GM21825 (cell line): Measurements from ENCODE around the gene MGLL.

Experiments
- ATAC-seq: cut with Tn5 transposase; IDR thresholded peaks from one replicate; pipeline ENCODE4 v1.9.1; 2021; ENCODE audit warnings: mild to moderate bottlenecking, moderate library complexity; ENCODE audit not compliant: unreplicated experiment

Gene MGLL

DNA sequence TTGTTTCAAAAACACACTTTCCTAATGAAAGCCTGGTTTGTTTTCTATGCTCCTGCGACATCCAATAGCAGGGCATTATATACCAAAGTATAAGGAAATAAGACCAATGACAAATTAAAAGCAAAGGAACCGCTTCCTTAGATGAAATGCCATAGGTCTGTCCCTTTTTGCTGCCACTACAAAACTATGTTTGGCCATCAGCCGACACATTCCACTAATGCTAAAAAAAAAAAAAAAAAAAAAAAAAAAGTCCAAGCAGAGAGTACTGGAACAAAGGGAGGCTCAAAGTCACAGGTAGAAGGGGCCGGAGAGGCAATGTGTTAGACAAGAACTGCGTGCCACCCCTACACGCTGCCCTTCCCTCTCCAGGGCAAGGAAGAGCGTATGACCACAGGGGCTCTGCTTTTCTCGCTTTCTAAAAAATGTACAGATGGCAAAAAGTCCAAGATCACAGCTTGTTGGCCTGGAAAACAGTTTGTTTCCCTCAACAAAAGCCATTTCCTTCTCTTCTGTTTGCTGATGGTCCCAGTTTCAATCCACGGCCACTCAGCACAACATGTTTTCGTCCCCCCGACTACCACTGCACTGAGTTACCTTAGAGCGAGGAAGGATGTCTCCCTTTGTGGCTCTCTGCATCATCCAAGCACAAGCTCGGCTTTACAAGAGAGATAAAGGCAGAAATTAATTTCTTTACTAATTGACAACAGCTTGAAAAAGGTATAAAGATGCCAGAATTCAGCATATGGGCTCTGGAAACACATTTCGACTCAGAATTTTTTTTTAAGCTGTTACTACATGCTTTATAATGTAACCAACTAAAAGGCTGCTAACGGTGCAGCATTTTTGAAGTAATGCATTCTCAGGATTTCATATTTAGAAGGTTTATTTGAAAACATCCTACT is 78.7 kb downstream of the MGLL start:
- ATAC-seq = no peak

DNA sequence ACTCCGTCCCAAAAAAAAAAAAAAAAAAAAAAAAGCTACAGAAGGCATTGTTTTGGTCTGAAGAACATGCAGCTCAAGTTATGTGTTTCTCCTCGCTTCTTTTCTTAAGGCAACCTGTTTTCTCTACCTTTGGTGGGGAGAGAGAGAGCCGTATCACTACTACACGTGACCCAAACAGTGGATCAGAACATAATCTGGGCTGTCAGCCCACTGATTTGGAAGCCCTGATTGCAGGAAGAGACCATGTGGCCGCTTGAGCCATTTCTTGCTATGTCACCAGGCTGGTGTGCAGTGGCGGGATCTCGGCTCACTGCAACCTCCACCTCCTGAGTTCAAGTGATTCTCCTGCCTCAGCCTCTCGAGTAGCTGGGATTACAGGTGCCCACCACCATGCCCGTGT is 79.7 kb downstream of the MGLL start:
- ATAC-seq = no peak

DNA sequence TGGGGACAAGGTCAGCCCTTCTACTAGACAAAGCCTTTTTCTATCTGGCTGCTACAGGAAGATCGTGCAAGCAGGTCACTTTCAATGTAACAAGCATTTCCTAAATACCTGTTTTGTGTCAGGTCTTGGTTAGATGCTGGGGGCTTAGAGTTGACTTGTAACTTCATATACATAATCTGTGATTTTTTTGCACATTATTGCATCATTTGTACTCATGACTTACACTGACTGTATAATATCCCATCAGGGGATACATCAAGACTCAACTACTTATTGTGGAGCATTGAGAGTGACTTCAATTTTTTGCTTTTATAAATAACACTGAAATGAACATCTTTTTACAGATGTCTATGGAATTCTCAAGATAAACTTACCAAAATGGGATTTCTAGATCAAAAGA is 80.6 kb downstream of the MGLL start:
- no peak for ATAC-seq

DNA sequence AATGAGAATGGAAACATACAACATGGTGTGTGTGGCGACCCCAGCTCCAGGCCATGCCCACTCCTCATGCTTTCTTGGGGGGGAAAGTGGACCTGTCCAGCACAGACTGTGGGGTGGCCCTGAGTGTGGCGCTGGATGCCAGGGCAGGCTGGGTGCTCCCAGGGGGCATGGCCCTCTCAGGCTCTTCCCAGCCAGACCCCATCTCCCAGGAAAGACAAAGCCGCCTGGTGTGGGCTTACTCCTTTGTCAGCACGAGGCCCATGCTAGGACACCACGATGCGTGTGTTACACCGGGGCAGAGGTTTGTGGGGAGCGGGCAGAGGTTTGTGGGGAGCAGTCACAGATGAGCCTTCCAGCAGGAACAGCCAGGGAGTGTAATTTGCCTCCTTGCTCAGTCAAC is 81.1 kb downstream of the MGLL start:
- no peak for ATAC-seq

DNA sequence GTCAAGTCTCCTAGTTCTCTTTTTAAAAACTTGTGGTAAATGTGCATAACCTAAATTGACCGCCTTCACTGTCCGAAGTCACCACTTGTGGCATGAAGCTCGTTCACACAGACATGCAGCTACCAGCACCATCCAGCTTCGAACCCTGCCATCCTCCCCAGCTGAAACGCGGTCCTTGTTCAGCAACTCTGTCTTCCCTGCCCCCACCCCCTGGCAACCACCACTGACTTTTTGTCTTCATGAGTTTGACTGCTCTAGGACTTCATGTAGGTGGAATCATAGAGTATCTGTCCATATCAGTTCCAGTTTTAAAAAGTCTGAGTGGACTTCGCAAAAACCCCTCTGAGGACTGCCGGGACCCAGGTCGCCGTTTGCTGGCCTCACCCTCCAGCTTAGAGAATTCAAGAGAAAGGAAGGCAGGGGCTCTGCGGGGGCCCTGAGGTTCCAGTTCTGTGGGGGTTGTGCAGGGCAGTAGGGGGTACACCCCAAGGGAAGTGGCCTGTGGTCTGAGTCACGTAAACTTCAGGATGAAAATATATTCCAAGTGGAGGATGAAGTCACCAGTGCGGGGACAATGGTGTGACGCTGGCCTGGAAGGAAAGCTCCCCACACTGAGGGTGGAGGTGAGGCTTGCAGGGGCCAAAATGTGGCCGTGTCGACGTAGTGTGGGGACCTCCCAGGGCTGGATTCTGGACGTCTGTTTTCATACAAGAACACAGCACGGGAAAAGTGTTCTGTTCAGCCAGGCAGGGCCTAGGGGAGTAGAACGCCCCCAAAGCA is 82.0 kb downstream of the MGLL start:
- ATAC-seq = no peak

DNA sequence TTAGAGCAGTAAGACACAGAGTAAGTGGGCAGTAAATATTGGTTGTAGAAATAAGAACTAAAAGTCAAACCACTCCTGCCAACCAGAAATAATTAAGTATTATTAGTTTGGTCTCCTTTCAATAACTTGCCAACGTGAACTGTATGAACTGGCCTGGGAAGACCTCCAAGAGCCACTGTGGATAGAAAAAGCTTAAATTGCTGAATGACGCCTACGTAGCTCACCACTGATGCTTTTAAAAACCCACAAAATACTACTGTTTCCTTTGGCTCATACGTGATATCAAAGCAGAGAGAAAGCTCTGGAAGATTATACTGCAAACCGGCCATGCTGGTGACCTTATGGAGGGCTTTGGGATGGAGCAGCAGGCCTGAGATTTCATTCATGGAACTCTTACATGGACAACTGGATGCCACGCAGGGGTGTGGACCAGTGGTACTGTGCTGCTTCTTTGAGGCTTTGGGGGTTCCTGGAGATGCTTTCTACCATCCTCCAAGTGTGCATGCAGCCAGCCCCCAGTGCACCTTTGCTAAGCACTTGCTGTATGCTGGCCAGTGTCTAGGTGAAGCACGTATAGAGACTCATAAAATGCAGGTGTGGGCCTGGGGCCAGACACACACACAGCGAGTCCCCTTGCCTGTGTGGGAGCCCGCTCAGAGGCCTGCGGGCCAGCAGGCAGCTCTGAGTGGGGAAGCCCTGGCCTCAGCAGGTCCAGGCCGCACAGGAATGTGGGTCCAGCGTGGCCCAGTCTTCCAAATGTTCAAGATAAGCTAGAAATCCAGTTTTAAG is 82.8 kb downstream of the MGLL start:
- ATAC-seq = no peak

DNA sequence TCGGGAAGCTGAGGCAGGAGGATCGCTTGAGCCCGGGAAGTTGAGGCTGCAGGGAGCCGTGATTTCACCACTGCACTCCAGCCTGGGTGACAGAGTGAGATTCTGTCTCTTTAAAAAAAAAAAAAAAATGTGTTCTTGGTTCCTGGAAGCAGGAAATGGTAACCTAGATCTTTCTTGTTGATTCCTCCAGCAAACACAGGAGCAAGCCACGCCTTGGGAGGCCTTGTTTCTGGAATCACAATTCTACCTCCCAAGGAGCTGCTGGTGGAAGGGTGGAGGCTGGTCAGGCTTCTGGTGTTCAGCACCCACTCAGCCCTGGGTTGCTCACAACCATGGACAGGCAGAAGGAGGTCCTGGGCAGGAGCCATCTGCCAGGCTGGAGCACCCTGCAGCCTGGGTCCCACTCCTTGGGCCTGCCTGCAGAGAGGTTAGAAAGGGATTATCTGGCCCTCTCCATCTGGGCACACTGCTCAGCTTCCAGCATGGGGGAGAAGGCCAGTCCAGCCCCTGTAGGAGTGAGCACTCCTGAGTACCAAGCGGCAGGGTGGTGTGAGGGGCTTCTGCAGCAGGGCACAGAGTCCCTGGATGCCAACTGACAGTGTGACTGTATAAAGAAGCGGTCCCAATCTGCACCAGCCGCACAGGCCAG is 84.0 kb downstream of the MGLL start:
- ATAC-seq = no peak

DNA sequence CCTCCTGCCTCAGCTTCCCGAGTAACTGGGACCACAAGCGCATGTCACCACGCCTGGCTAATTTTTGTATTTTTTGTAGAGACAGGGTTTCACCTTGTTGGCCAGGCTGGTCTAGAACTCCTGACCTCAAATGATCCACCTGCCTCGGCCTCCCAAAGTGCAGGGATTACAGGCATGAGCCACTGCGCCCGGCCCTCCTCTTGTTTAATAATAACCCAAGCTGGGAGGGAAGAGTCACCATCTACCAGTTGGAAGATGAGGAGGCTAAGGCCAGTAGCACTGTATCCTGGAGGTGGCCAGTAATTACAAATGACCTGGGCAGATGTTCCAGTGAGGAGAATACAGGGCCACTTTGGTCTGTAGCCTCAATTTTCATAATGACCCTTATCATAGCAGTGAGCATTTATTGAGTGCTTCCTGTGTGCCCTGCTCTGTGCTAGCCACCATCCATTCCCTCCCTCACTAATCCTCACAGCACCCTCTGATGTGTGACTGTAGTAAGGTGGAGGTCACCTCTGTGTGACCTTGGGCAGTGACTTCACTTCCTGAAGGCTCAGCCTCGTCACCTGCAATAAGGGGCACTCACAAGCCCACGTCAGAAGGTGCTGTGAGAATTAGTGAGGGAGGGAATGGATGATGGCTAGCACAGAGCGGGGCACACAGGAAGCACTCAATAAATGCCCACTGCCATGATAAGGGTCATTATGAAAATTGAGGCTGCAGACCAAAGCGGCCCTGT is 85.3 kb downstream of the MGLL start:
- no peak for ATAC-seq

DNA sequence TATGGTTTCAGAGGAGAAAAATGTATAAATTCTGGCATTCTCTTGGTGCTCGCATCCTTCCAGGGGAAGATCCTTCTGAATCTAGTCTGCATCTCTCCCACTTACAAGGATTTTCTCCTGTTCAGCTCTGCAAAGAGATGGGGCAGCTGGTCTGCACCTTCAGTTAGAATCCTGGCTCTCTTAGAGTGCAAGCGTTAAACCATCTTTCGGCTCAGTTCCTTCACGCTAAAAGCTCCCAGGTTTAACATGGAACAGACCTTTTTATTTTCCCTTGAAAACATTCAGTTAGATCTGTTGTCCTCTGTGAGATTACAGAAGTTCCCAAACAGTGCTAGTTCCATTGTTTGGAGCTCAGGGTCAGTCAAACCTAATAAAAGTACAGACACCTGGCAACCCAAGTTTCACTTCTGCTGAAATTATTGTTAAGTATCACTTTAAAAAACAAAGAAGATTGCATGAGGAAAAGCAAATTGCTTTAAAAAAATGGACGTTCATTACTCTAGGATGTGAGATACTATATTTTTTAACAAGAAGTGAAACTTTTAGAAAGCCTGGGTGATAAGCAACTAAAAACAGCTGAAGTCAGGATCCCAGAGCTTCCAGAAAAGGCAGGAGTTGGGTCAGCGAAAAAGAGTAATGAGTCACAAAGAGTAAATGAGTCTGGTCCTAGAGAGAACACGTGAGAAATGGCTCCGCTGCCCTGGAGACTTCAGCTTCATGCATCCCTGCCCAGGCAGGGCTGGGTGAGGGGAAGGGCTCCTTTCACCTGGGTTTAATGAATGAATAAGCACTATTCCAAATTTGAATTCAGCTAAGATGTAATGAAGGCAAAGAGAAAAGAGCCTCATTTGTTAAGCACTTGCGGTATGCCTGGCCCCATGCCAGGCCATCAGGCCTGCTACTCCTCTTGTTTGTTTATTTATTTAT is 86.3 kb downstream of the MGLL start:
- ATAC-seq = peak; percentile 67

DNA sequence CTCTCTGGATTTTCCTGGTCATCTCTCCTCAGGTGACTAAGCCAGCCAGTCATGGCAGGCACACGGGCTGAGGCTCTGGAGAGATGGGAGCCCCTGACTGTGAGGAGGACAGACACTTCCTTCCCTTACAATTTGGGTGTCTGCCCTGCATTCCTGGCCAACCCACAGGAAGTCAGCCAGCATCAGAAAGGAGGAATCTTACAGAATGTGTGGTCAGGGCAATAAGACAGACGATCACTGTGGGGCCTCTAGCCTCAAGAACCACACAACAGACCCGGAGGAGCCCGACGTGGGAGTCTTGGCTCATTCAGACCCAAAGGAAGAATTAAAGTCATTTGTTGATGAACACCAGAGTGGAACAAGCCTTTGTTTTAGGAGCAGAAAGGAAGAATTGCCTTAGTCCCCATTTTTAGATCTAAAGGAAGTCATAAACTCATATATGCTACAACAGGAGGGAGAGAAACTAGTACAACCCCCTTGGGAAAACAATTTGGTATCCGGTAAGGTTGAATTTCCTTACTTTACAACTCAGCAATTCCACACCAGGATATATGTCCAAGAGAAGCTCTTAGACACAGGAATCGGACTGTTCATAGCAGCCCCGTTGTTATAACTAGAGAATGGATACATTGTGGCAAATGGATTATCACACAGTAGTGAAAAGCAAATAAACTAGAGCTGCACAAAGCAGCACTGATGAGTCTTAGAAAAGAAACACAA is 87.4 kb downstream of the MGLL start:
- ATAC-seq = no peak

DNA sequence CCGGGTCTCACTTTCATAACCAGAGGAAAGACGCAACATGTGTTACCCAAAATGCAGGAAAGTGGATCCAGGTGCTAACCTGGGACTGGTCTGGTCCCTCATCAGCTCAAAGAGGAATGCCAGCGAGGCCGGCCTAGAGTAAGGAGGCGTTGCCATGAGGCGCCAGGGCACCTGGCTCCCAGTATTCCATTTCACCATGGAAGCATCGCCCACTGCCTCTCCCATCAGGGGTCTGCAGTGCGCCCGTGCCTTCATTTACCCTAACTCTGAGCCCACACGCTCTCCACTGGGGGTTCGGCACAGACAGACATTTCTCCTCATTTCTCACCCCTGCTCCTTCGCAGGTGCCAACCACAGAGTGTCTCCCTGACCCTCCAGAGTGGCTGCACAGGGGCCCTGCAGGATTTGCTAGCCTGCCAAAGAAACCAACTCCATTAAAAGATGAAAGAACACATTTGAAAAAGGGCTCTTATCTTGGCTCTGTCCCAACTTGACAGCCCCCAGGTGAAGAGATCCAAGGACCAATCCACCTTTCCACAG is 88.1 kb downstream of the MGLL start:
- no peak for ATAC-seq

DNA sequence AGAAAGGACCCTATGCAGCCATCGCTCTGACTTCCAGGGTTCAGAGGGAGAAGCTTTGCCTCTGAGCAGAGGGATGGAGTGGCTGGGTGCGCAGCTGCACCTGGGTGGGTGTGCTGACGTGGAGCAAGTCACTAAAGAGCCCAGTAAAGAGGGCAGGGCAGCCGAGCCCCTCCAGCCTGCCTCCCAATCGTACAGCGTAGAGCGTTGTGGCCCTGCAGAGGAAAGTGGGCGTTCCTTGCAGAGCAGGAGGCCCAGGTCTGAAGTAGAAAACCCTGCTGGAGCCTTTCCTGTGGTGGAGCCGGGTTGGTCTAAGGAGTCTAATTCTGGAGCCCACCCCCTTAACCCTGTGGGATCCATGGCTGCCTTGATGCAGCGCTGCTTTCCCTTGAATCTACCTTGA is 88.5 kb downstream of the MGLL start:
- ATAC-seq = no peak

DNA sequence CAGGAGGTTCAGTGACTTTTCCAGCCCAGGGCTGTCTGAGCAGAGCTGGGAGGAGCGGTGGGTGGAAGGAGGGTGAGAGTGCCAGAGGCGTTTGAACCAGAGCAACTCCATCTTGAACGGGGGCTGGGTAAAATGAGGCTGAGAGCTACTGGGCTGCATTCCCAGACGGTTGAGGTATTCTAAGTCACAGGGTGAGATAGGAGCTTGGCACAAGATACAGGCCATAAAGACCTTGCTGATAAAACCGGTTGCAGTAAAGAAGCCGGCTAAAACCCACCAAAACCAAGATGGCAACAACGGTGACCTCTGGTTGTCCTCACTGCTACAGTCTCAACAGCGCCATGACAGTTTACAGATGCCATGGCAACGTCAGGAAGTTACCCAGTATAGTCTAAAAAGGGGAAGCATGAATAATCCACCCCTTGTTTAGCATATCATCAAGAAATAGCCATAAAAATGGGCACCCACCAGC is 89.4 kb downstream of the MGLL start:
- ATAC-seq = no peak

DNA sequence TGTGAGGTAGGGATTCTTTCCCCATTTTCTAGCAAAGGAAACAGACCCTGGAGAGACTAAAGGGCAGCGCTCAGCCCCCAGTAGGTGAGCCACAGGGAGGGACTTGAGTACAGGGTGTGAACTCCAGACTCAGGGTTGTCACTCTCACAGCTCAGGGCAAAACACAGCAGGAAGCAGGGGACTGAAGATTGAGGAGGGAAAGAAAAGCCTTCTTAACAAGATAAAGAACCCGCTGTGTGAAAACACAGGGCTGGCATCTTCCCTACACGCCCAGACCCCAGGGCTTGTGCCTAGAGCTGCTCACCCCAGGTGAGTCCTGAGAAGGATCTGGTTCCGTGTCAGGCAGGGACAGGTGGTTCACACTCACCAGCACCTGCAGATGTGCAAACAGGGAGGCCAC is 90.0 kb downstream of the MGLL start:
- ATAC-seq = no peak

DNA sequence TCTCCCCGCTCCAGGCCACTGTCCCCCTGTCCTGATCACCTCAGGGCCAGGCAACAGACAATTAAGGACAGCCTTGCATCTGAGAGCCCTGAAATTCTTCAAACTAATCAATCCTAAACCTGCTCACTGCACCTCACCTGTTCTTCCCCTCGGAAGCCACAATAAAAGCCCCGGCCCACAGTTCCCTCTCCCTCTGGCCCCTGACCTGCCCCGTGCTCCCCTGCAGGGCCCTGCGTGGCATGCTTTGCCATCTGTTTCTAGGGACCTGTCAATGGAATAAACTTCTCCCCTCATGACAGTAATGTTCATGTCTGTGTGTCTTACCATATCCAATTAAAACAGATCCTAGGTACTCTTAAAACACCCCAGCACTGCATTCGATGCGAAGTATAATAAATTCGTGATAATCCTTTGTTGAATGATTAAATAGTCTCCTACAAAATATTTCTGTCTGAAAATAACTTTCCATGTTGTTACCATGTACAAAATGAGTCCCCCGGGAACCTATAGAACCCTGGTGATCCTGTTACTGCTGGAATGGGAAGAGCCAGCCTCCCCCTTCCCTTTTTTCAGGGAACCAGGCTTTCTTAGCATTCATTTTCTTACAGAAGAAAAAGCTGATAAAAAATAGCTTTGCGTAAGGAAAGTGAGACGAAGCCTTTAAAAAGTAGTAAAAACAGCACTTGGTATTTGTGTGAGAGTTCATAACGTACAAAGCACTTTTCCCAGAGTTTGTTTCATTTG is 90.6 kb downstream of the MGLL start:
- no peak for ATAC-seq

DNA sequence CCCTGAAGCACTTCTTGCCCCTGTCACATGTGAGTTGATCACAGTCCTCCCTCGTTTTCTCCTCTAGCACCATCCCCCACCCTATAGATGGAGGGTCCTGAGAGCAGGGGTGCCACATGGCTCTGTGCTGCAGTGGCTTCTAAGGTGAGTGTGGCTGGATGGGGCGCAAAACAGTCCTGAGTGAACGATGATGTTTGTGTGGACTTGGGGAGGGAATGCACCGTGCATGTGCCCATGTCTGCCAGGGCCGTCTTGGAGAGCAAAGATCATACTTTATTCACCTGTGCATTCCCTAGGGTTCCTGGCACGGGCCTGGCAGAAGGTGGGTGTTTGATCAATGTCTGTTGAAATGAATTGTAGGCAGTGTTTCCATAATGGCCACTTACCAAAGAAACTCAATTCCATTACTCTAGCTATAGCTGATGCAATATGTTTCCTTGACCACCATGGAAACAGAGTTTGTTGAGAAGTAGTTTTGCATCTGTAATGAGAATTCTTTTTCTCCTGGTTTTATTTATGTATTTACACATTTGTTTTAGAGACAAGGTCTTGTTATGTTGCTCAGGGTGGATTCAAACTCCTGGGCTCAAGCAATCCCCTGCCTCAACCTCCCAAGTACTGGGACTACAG is 91.5 kb downstream of the MGLL start:
- no peak for ATAC-seq

DNA sequence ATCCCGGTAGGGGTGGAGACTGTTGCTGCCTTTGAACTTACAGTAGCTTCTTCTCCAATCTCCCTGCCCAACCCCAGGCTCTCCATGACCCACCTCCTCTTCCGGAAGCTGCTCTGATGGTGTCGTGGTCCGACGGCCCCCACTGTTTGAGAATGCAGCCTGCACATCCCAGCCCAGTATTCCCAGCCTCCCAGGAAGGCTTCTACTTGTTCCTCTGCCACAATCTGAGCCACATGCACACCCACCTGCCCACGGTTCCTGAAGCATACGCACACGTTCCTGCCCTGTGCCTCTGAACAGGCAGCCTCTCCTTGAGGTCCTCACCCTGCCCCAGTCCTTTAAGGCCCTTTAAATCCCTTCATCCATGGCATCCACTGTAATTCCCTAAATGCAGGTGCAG is 92.1 kb downstream of the MGLL start:
- ATAC-seq = no peak
